ENCODE data around the gene CPE.

Gene CPE

GRCh38 chr4:165507381-165507780 lies 128.6 kb downstream of the CPE start:
- Histone ChIP-seq H3K4me1 (ENCODE audit: control insufficient read depth, insufficient read depth, low read length) (no peaks in the 10 kb centered on the region), H3K27me3 (ENCODE audit: control insufficient read depth, insufficient read depth, low read length) (no peaks in the 10 kb centered on the region)

GRCh38 chr4:165508372-165509120 lies 129.7 kb downstream of the CPE start:
- no peaks in the 10 kb centered on the region for H3K9me3 ChIP-seq (ENCODE audit: control insufficient read depth, low read length)
- no peaks in the 10 kb centered on the region for H3K4me1 ChIP-seq (ENCODE audit: control insufficient read depth, insufficient read depth, low read length)
- no peaks in the 10 kb centered on the region for H3K27me3 ChIP-seq (ENCODE audit: control insufficient read depth, insufficient read depth, low read length)

More at GRCh38 chr4:165507381-165507780, 128.6 kb downstream of the CPE start:
- Histone ChIP-seq H3K4me3 (ENCODE audit: low read length) (no peak overlapping the region), H3K9ac (ENCODE audit: low read length) (no peak overlapping the region), H3K36me3 (ENCODE audit: control insufficient read depth, insufficient read depth, low read length) (no peaks in the 10 kb centered on the region), H3K9me3 (ENCODE audit: control insufficient read depth, low read length) (no peaks in the 10 kb centered on the region)

GRCh38 chr4:165512424-165512823 lies 133.6 kb downstream of the CPE start:
- no peaks in the 10 kb centered on the region for H3K9me3 ChIP-seq (ENCODE audit: control insufficient read depth, low read length)
- H3K36me3 ChIP-seq (ENCODE audit: control insufficient read depth, insufficient read depth, low read length) = no peaks in the 10 kb centered on the region
- H3K9ac ChIP-seq (ENCODE audit: low read length) = no peak overlapping the region
- no peaks in the 10 kb centered on the region for H3K27me3 ChIP-seq (ENCODE audit: control insufficient read depth, insufficient read depth, low read length)
- no peaks in the 10 kb centered on the region for H3K4me1 ChIP-seq (ENCODE audit: control insufficient read depth, insufficient read depth, low read length)
- no peak overlapping the region for H3K4me3 ChIP-seq (ENCODE audit: low read length)

More at GRCh38 chr4:165508372-165509120, 129.7 kb downstream of the CPE start:
- Histone ChIP-seq H3K9ac (ENCODE audit: low read length) (no peak overlapping the region), H3K36me3 (ENCODE audit: control insufficient read depth, insufficient read depth, low read length) (no peaks in the 10 kb centered on the region), H3K4me3 (ENCODE audit: low read length) (no peak overlapping the region)

- H3K9me3 ChIP-seq (ENCODE audit: control insufficient read depth, low read length) = no peaks in the 10 kb centered on the region
- H3K9ac ChIP-seq (ENCODE audit: low read length) = no peak overlapping the region
- no peak overlapping the region for H3K4me3 ChIP-seq (ENCODE audit: low read length)
- H3K36me3 ChIP-seq (ENCODE audit: control insufficient read depth, insufficient read depth, low read length) = no peaks in the 10 kb centered on the region
- no peaks in the 10 kb centered on the region for H3K27me3 ChIP-seq (ENCODE audit: control insufficient read depth, insufficient read depth, low read length)
- no peaks in the 10 kb centered on the region for H3K4me1 ChIP-seq (ENCODE audit: control insufficient read depth, insufficient read depth, low read length)
Observed at GRCh38 chr4:165514739-165515138, 135.9 kb downstream of the CPE start.

- H3K9ac ChIP-seq (ENCODE audit: low read length) = no peak overlapping the region
- H3K36me3 ChIP-seq (ENCODE audit: control insufficient read depth, insufficient read depth, low read length) = no peaks in the 10 kb centered on the region
- H3K4me1 ChIP-seq (ENCODE audit: control insufficient read depth, insufficient read depth, low read length) = no peaks in the 10 kb centered on the region
- no peak overlapping the region for H3K4me3 ChIP-seq (ENCODE audit: low read length)
- no peaks in the 10 kb centered on the region for H3K27me3 ChIP-seq (ENCODE audit: control insufficient read depth, insufficient read depth, low read length)
- no peaks in the 10 kb centered on the region for H3K9me3 ChIP-seq (ENCODE audit: control insufficient read depth, low read length)
Observed at GRCh38 chr4:165515201-165515600, 136.4 kb downstream of the CPE start.

- no peaks in the 10 kb centered on the region for H3K9me3 ChIP-seq (ENCODE audit: control insufficient read depth, low read length)
- no peak overlapping the region for H3K4me3 ChIP-seq (ENCODE audit: low read length)
- H3K27me3 ChIP-seq (ENCODE audit: control insufficient read depth, insufficient read depth, low read length) = no peaks in the 10 kb centered on the region
- H3K36me3 ChIP-seq (ENCODE audit: control insufficient read depth, insufficient read depth, low read length) = no peaks in the 10 kb centered on the region
- H3K9ac ChIP-seq (ENCODE audit: low read length) = no peak overlapping the region
- H3K4me1 ChIP-seq (ENCODE audit: control insufficient read depth, insufficient read depth, low read length) = no peaks in the 10 kb centered on the region
Observed at GRCh38 chr4:165516281-165516833, 137.5 kb downstream of the CPE start.

- no peaks in the 10 kb centered on the region for H3K27me3 ChIP-seq (ENCODE audit: control insufficient read depth, insufficient read depth, low read length)
- no peaks in the 10 kb centered on the region for H3K36me3 ChIP-seq (ENCODE audit: control insufficient read depth, insufficient read depth, low read length)
- no peaks in the 10 kb centered on the region for H3K4me1 ChIP-seq (ENCODE audit: control insufficient read depth, insufficient read depth, low read length)
- no peak overlapping the region for H3K4me3 ChIP-seq (ENCODE audit: low read length)
- H3K9ac ChIP-seq (ENCODE audit: low read length) = no peak overlapping the region
- no peaks in the 10 kb centered on the region for H3K9me3 ChIP-seq (ENCODE audit: control insufficient read depth, low read length)
Observed at GRCh38 chr4:165517216-165517615, 138.4 kb downstream of the CPE start.

GRCh38 chr4:165518024-165518616 lies 139.3 kb downstream of the CPE start:
- Histone ChIP-seq H3K36me3 (ENCODE audit: control insufficient read depth, insufficient read depth, low read length) (no peaks in the 10 kb centered on the region), H3K9me3 (ENCODE audit: control insufficient read depth, low read length) (no peaks in the 10 kb centered on the region), H3K9ac (ENCODE audit: low read length) (no peak overlapping the region), H3K27me3 (ENCODE audit: control insufficient read depth, insufficient read depth, low read length) (no peaks in the 10 kb centered on the region), H3K4me3 (ENCODE audit: low read length) (no peak overlapping the region), H3K4me1 (ENCODE audit: control insufficient read depth, insufficient read depth, low read length) (no peaks in the 10 kb centered on the region)

- Histone ChIP-seq H3K4me1 (ENCODE audit: control insufficient read depth, insufficient read depth, low read length) (no peaks in the 10 kb centered on the region), H3K9ac (ENCODE audit: low read length) (no peak overlapping the region), H3K36me3 (ENCODE audit: control insufficient read depth, insufficient read depth, low read length) (no peaks in the 10 kb centered on the region), H3K27me3 (ENCODE audit: control insufficient read depth, insufficient read depth, low read length) (no peaks in the 10 kb centered on the region), H3K9me3 (ENCODE audit: control insufficient read depth, low read length) (no peaks in the 10 kb centered on the region), H3K4me3 (ENCODE audit: low read length) (no peak overlapping the region)
Observed at GRCh38 chr4:165518686-165519085, 139.9 kb downstream of the CPE start.

- Histone ChIP-seq H3K27me3 (ENCODE audit: control insufficient read depth, insufficient read depth, low read length) (no peaks in the 10 kb centered on the region), H3K4me1 (ENCODE audit: control insufficient read depth, insufficient read depth, low read length) (no peaks in the 10 kb centered on the region), H3K36me3 (ENCODE audit: control insufficient read depth, insufficient read depth, low read length) (no peaks in the 10 kb centered on the region), H3K9me3 (ENCODE audit: control insufficient read depth, low read length) (no peaks in the 10 kb centered on the region), H3K9ac (ENCODE audit: low read length) (no peak overlapping the region), H3K4me3 (ENCODE audit: low read length) (no peak overlapping the region)
Observed at GRCh38 chr4:165519591-165519990, 140.8 kb downstream of the CPE start.

- Histone ChIP-seq H3K9me3 (ENCODE audit: control insufficient read depth, low read length) (no peaks in the 10 kb centered on the region), H3K4me3 (ENCODE audit: low read length) (no peak overlapping the region), H3K4me1 (ENCODE audit: control insufficient read depth, insufficient read depth, low read length) (no peaks in the 10 kb centered on the region), H3K36me3 (ENCODE audit: control insufficient read depth, insufficient read depth, low read length) (no peaks in the 10 kb centered on the region), H3K27me3 (ENCODE audit: control insufficient read depth, insufficient read depth, low read length) (no peaks in the 10 kb centered on the region), H3K9ac (ENCODE audit: low read length) (no peak overlapping the region)
Observed at GRCh38 chr4:165520086-165520485, 141.3 kb downstream of the CPE start.

- Histone ChIP-seq H3K9me3 (ENCODE audit: control insufficient read depth, low read length) (no peaks in the 10 kb centered on the region), H3K36me3 (ENCODE audit: control insufficient read depth, insufficient read depth, low read length) (no peaks in the 10 kb centered on the region), H3K9ac (ENCODE audit: low read length) (no peak overlapping the region), H3K27me3 (ENCODE audit: control insufficient read depth, insufficient read depth, low read length) (no peaks in the 10 kb centered on the region), H3K4me3 (ENCODE audit: low read length) (no peak overlapping the region), H3K4me1 (ENCODE audit: control insufficient read depth, insufficient read depth, low read length) (no peaks in the 10 kb centered on the region)
Observed at GRCh38 chr4:165522050-165522449, 143.2 kb downstream of the CPE start.

Measured in mucosa of stomach (tissue), 1 donor.